Endothelial cell of umbilical vein (primary cell): Measurements from ENCODE around the gene LDLRAD2. TPM values are rescaled to one million over a fixed set of nuclear protein-coding genes. Genes with fewer than 3 reads are reported as not detected.

Experiments
- BruUV-seq: library from RNA; stranded (reverse); fragments of 400-500 nt; replicated peaks from 2 replicates; lab custom pipeline; 2021; lab: Mats Ljungman, UMichigan
- CTCF ChIA-PET: fragments of 300-600, 350-600 bp; sonication (Branson Sonifier 250); formaldehyde crosslinking; loops from one replicate; lab custom pipeline; 2021; ENCODE audit warnings: antibody characterized with exemption, inconsistent platforms; lab: Charles Lee
- POLR2A ChIA-PET: fragments of 300-600, 350-600 bp; sonication (Branson Sonifier 250); formaldehyde crosslinking; loops from one replicate; lab custom pipeline; 2021; ENCODE audit warnings: antibody characterized with exemption, inconsistent platforms; lab: Charles Lee
- DNase-seq: peaks from one replicate; pipeline ENCODE4 v3.0.0-alpha.2; 2011; ENCODE audit warnings: low read depth, low spot score
- FAIRE-seq: peaks from 2 replicates; lab custom pipeline; 2011; peaks lifted over from hg19 to GRCh38; lab: Jason Lieb, UNC
- H2AFZ ChIP-seq: 2 replicates; pipeline ENCODE4 v1.6.0; 2012; ENCODE audit warnings: low read depth, low read length, control low read depth, inconsistent platforms
- H3K27ac ChIP-seq: 2 replicates; pipeline ENCODE4 v1.5.1; 2011; ENCODE audit warnings: low read depth, mild to moderate bottlenecking, control low read depth, low read length, moderate library complexity; ENCODE audit not compliant: insufficient read depth
- H3K27me3 ChIP-seq, 2 experiments: 2 replicates each; pipeline versions ENCODE4 v1.6.0 to v1.6.1; 2011; ENCODE audit warnings: low read length in 2 of 2, mixed read lengths in 1 of 2; ENCODE audit not compliant: control insufficient read depth in 2 of 2, insufficient read depth in 2 of 2
- H3K36me3 ChIP-seq, 2 experiments: 2 replicates in 1 of 2; 3 replicates in 1 of 2; pipeline ENCODE4 v1.5.1; 2011; ENCODE audit warnings: low read length in 2 of 2, mild to moderate bottlenecking in 1 of 2, moderate library complexity in 1 of 2; ENCODE audit not compliant: control insufficient read depth in 2 of 2, insufficient read depth in 2 of 2; ENCODE audit errors: extremely low read depth in 1 of 2
- H3K4me1 ChIP-seq: 3 replicates; pipeline ENCODE4 v1.5.1; 2011; ENCODE audit warnings: mild to moderate bottlenecking, low read length; ENCODE audit not compliant: control insufficient read depth, insufficient read depth; ENCODE audit errors: extremely low read depth
- H3K4me2 ChIP-seq: 2 replicates; pipeline ENCODE4 v1.6.1; 2011; ENCODE audit warnings: low read length, control low read depth, mixed read lengths; ENCODE audit not compliant: insufficient read depth
- H3K4me3 ChIP-seq, 3 experiments: fragments of 200-600 bp in 1 of 3; sonication (generic), shearing (Covaris generic) in 1 of 3; replicated peaks in 1 of 3; 2 replicates each; pipeline ENCODE4 v1.5.1; 2011 to 2016; ENCODE audit warnings: control low read depth in 3 of 3, low read length in 3 of 3, mild to moderate bottlenecking in 2 of 3, inconsistent platforms in 1 of 3, low read depth in 1 of 3, moderate library complexity in 1 of 3; ENCODE audit not compliant: insufficient read depth in 1 of 3
- H3K79me2 ChIP-seq: 2 replicates; pipeline ENCODE4 v1.6.0; 2012; ENCODE audit warnings: low read length, inconsistent platforms; ENCODE audit not compliant: control insufficient read depth, insufficient read depth
- H3K9ac ChIP-seq: replicated peaks from 2 replicates; pipeline ENCODE3; 2011; ENCODE audit warnings: low read length, control low read depth; ENCODE audit not compliant: insufficient read depth; ENCODE audit errors: extremely low read depth
- H3K9me1 ChIP-seq: replicated peaks from 3 replicates; pipeline ENCODE4 v1.6.0; 2011; ENCODE audit warnings: mild to moderate bottlenecking, low read length; ENCODE audit not compliant: control insufficient read depth, insufficient read depth; ENCODE audit errors: extremely low read depth
- H3K9me3 ChIP-seq: replicated peaks from 2 replicates; pipeline ENCODE4 v1.5.1; 2012; ENCODE audit warnings: low read length, inconsistent platforms; ENCODE audit not compliant: control insufficient read depth, insufficient read depth
- H4K20me1 ChIP-seq: replicated peaks from 2 replicates; pipeline ENCODE3; 2011; ENCODE audit warnings: mild to moderate bottlenecking, low read length; ENCODE audit not compliant: control insufficient read depth, insufficient read depth; ENCODE audit errors: extremely low read depth
- CTCF ChIP-seq, 2 donors: IDR thresholded peaks; 1 replicate in 1 of 2; 2 replicates in 1 of 2; pipeline ENCODE4 v1.5.1; 2011; ENCODE audit warnings: low read length in 2 of 2, mild to moderate bottlenecking in 2 of 2, moderate library complexity in 2 of 2, control low read depth in 1 of 2, inconsistent platforms in 1 of 2, low read depth in 1 of 2; ENCODE audit not compliant: insufficient read depth in 1 of 2; ENCODE audit errors: extremely low read depth in 1 of 2
- EZH2 ChIP-seq: IDR thresholded peaks from 2 replicates; pipeline ENCODE4 v1.6.1; 2012; ENCODE audit warnings: borderline replicate concordance, low read depth, mild to moderate bottlenecking, moderate library complexity, low read length, inconsistent platforms; ENCODE audit not compliant: severe bottlenecking
- FOS ChIP-seq: IDR thresholded peaks from 2 replicates; pipeline ENCODE4 v1.6.1; 2011; ENCODE audit warnings: mild to moderate bottlenecking, low read length, moderate library complexity, borderline replicate concordance; ENCODE audit not compliant: insufficient read depth
- GATA2 ChIP-seq: IDR thresholded peaks from 2 replicates; pipeline ENCODE4 v1.7.0; 2011; ENCODE audit warnings: low read depth, mild to moderate bottlenecking, moderate library complexity, mixed read lengths, low read length; ENCODE audit not compliant: insufficient read length, insufficient read depth
- JUN ChIP-seq: IDR thresholded peaks from 2 replicates; pipeline ENCODE4 v1.6.1; 2011; ENCODE audit warnings: borderline replicate concordance, low read depth; ENCODE audit not compliant: insufficient read length, insufficient read depth
- MAX ChIP-seq: IDR thresholded peaks from 2 replicates; pipeline ENCODE4 v1.6.1; 2011; ENCODE audit not compliant: insufficient read depth, insufficient read length
- MYC ChIP-seq: IDR thresholded peaks from one replicate; pipeline ENCODE4 v1.6.1; 2011; ENCODE audit warnings: mild to moderate bottlenecking, low read depth, low read length
- POLR2A ChIP-seq: IDR thresholded peaks from 2 replicates; pipeline ENCODE4 v1.6.1; 2012; ENCODE audit warnings: low read depth, mild to moderate bottlenecking, control low read depth, low read length
- POLR2AphosphoS5 ChIP-seq: IDR thresholded peaks from 2 replicates; pipeline ENCODE4 v1.6.1; 2012; ENCODE audit warnings: low read depth, mild to moderate bottlenecking, control low read depth, low read length, moderate library complexity; ENCODE audit not compliant: insufficient read depth
- dilution Hi-C: fragments of 300-500 bp; cut with MboI; formaldehyde crosslinking; loops from one replicate; pipeline ENCODE4 v1.15.0; 2019; ENCODE audit warnings: low sequenced_read_pairs; ENCODE audit not compliant: extremely low pct_ligation_motif_present
- intact Hi-C: fragments of 100-400 bp; cut with micrococcal nuclease; formaldehyde crosslinking; loops from one replicate; pipeline ENCODE4 v1.10.0; 2022
- polyA plus RNA-seq, 4 experiments: library from polyadenylated mRNA; depleted of rRNA in 3 of 4; stranded (reverse) in 3 of 4; unstranded in 1 of 4; fragments of >200 nt; gene quantifications; 2 replicates each; pipeline versions ENCODE4 v1.2.1 to v1.2.3, GENCODE V29; 2011 to 2012; ENCODE audit warnings: missing spikeins in 1 of 4
- total RNA-seq: library from RNA; stranded (reverse); gene quantifications from 2 replicates; pipeline ENCODE4 v1.2.3, GENCODE V29; 2021

LDLRAD2 gene
- total and polyA plus RNA-seq, 2 donors (not counting 3 experiments of a cell fraction or from before 2014, with no cell fraction given) = 0.44 TPM; not detected in 1

- Histone ChIP-seq H3K9me1 (no peaks in the 10 kb centered on the region), H3K9ac (no peak overlapping the region), H3K27me3 (no peaks in the 10 kb centered on the region), H2AFZ (no peak overlapping the region), H3K4me1 (peaks cover 10% of the 10 kb centered on the region), H3K9me3 (no peaks in the 10 kb centered on the region), H3K4me2 (no peak overlapping the region), H3K79me2 (peaks cover 70% of the 10 kb centered on the region), H3K36me3 (peaks cover 73 to 89% of the 10 kb centered on the region in 2 experiments), H3K4me3 (no peak overlapping the region), H4K20me1 (peaks cover 3% of the 10 kb centered on the region), H3K27ac (peak overlapping the region; percentile 46)
- FAIRE-seq (peak; percentile 88), DNase-seq (peak; percentile 87)
- CTCF ChIA-PET = interaction anchor here (0.9 to 1.1 kb wide), 2 partner anchors 16 to 94 kb away, joined by 3 read pairs; no protein-coding TSS in a partner anchor
- BruUV-seq = no TSS peak
- TF ChIP-seq JUN = no peak
- peak; percentile 16 for TF ChIP-seq POLR2AphosphoS5
- peak; percentile 13 for TF ChIP-seq POLR2A
- dilution Hi-C loops (no loop called here), intact Hi-C loops (no loop called here)
- POLR2A ChIA-PET = no interaction called here
Observed at GRCh38 chr1:21869620-21870121, 57.6 kb downstream of the LDLRAD2 start.

DNA sequence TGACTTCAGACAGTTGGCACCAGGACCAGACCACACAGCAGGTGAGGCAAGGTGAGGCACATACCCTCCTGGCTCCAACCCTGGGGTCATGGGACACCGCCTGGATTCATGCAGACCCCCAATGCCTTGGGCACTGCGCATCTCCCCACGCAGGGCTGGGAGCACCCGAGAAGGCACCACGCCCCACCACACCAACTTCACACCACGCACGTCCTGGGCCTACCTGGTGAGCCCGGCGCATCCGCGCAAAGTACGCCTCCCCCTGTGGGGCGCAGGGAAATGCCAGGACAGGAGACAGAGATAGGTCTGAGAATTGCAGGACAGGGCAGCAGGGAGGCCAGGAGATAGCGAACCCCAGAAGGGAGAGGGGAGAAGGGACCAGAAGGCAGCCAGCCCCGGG is 58.5 kb downstream of the LDLRAD2 start:
- peak overlapping the region; percentile 46 for H3K27ac ChIP-seq
- peaks cover 78 to 89% of the 10 kb centered on the region in 2 experiments for H3K36me3 ChIP-seq

More for the DNA sequence above, 58.5 kb downstream of the LDLRAD2 start:
- Histone ChIP-seq H3K9me3 (no peaks in the 10 kb centered on the region), H3K9me1 (no peaks in the 10 kb centered on the region), H3K4me2 (no peak overlapping the region), H3K4me3 (no peak overlapping the region), H3K27me3 (no peaks in the 10 kb centered on the region), H3K79me2 (peaks cover 77% of the 10 kb centered on the region), H3K9ac (no peak overlapping the region), H4K20me1 (peaks cover 3% of the 10 kb centered on the region), H3K4me1 (peaks cover 10% of the 10 kb centered on the region), H2AFZ (no peak overlapping the region)
- TF ChIP-seq GATA2 = no peak
- TF ChIP-seq FOS = no peak
- no peak for TF ChIP-seq POLR2A
- no peak for TF ChIP-seq EZH2
- no peak for TF ChIP-seq MAX
- no peak for TF ChIP-seq POLR2AphosphoS5
- TF ChIP-seq JUN = no peak
- TF ChIP-seq MYC = no peak
- TF ChIP-seq CTCF (IDR thresholded peaks at IDR 0.05; ENCODE audit: extremely low read depth in 1 of 2, insufficient read depth in 1 of 2, low read depth in 1 of 2, low read length in 2 of 2) = no peak
- DNase-seq = no peak
- POLR2A ChIA-PET = no interaction called here
- dilution Hi-C loops (no loop called here), intact Hi-C loops (no loop called here)
- FAIRE-seq = no peak
- CTCF ChIA-PET = interaction anchor here (0.9 to 1.1 kb wide), 2 partner anchors 15 to 93 kb away, joined by 3 read pairs; no protein-coding TSS in a partner anchor
- BruUV-seq = no TSS peak
